T-helper 22 cell (primary cell): ENCODE measurements around the gene PITPNC1.

Source experiments
- DNase-seq: peaks from one replicate; pipeline ENCODE4 v3.0.0-alpha.2; 2020; ENCODE audit warnings: low read depth

PITPNC1 gene

GRCh38 chr17:67434061-67434525 lies 57.0 kb downstream of the PITPNC1 start:
- DNase-seq = peak; percentile 59

GRCh38 chr17:67435122-67435521 lies 58.0 kb downstream of the PITPNC1 start:
- peak; percentile 48 for DNase-seq

- no peak for DNase-seq
These were observed 58.7 kb downstream of the PITPNC1 start for GRCh38 chr17:67435786-67436185.

- no peak for DNase-seq
These were observed 59.2 kb downstream of the PITPNC1 start for GRCh38 chr17:67436233-67436632.

GRCh38 chr17:67438667-67439066 lies 61.6 kb downstream of the PITPNC1 start:
- DNase-seq = no peak

- no peak for DNase-seq
These were observed 62.2 kb downstream of the PITPNC1 start for GRCh38 chr17:67439269-67439668.

GRCh38 chr17:67440277-67441051 lies 63.4 kb downstream of the PITPNC1 start:
- DNase-seq = no peak

- DNase-seq = peak; percentile 83
These were observed 64.2 kb downstream of the PITPNC1 start for GRCh38 chr17:67441052-67441895.

- DNase-seq = no peak
These were observed 64.8 kb downstream of the PITPNC1 start for GRCh38 chr17:67441896-67442219.

GRCh38 chr17:67442787-67443624 lies 65.9 kb downstream of the PITPNC1 start:
- no peak for DNase-seq

- DNase-seq = no peak
These were observed 67.0 kb downstream of the PITPNC1 start for GRCh38 chr17:67443931-67444595.

- no peak for DNase-seq
These were observed 71.4 kb downstream of the PITPNC1 start for GRCh38 chr17:67448449-67448848.

GRCh38 chr17:67449065-67449464 lies 72.0 kb downstream of the PITPNC1 start:
- no peak for DNase-seq

GRCh38 chr17:67449845-67450755 lies 73.0 kb downstream of the PITPNC1 start:
- DNase-seq = no peak

- DNase-seq = no peak
These were observed 75.8 kb downstream of the PITPNC1 start for GRCh38 chr17:67452681-67453554.

GRCh38 chr17:67456103-67456502 lies 79.0 kb downstream of the PITPNC1 start:
- DNase-seq = no peak

- DNase-seq = no peak
These were observed 79.8 kb downstream of the PITPNC1 start for GRCh38 chr17:67456889-67457288.

GRCh38 chr17:67458203-67458602 lies 81.1 kb downstream of the PITPNC1 start:
- no peak for DNase-seq

- DNase-seq = no peak
These were observed 82.9 kb downstream of the PITPNC1 start for GRCh38 chr17:67459985-67460384.
